ENCODE results near the gene SDHAF4. TPM values are rescaled to one million over a fixed set of nuclear protein-coding genes. Genes with fewer than 3 reads are reported as not detected.
"Not testable (repeated sequence)": the region's sequence is repeated elsewhere in the genome, so short reads cannot be mapped to it uniquely, and the experiment has no call there.

The SDHAF4 gene
- total RNA-seq, 2 experiments from 2014 or later: 13.3 to 13.9 TPM

GRCh38 chr6:70551566-70551965 is 15.2 kb upstream of the SDHAF4 start:
- intact Hi-C loops (cut with micrococcal nuclease): no loop called here
- CTCF ChIA-PET: no interaction called here
- Mint-ChIP-seq H3K27me3 (no peaks in the 10 kb centered on the region), H3K27ac (no peak overlapping the region), H3K9me3 (no peaks in the 10 kb centered on the region), H3K4me1 (ENCODE audit: low read depth) (no peaks in the 10 kb centered on the region), H3K36me3 (no peaks in the 10 kb centered on the region), H3K4me3 (no peak overlapping the region)
- DNase-seq: no peak
- POLR2A ChIA-PET: interaction anchor here (0.6 kb wide), 2 partner anchors 51 to 118 kb away, joined by 3 to 4 read pairs; no protein-coding TSS in a partner anchor

DNA sequence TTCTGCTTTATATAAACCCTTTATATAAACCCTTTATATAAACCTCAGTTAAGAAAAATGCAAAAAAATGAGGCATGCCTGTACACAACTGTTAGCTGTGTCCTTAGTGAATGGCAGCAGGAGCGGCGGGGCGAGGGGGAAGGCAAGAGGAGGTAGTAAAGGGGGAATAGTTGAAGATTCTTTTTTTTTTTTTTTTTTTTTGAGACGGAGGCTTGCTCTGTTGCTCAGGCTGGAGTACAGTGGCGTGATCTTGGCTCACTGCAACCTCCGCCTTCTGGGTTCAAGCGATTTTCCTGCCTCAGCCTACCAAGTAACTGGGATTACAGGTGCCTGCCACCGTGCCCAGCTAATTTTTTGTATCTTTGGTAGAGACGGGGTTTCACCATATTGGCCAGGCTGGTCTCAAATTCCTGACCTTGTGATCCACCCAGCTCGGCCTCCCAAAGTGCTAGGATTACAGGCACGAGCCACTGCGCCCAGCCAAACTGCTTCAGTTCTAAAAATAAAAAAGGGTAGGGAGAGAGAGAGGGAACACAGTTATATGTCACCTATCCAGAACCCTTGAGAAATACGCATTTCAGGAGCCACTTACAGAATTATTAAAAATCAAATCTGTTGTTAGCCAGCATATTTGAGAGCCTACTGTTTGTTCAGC is 14.3 kb upstream of the SDHAF4 start:
- H3K36me3 Mint-ChIP-seq; H3K4me3 Mint-ChIP-seq; H3K27ac Mint-ChIP-seq; POLR2A ChIA-PET; CTCF ChIA-PET; DNase-seq; H3K4me1 Mint-ChIP-seq (ENCODE audit: low read depth); intact Hi-C loops (cut with micrococcal nuclease); H3K27me3 Mint-ChIP-seq; H3K9me3 Mint-ChIP-seq: not testable (repeated sequence)

DNA sequence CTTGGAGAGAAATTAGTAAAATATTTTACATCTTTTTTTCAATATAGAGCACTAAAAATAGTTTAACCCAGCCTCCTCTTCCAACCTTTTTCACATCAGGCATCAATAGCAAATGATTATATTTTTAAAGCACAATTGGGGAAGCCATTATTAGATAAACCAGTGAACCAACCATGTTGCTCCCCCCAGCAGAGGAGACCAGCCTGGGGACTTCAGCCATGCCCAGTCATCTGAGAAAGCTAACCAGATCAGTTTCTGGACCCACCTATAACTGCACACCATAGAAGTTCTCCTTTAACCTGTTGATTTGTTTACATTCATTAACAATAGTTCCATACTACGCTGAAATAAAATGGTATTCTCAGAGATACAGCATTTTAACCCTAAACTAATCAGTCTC is 13.8 kb upstream of the SDHAF4 start:
- H3K4me3 Mint-ChIP-seq: no peak overlapping the region
- DNase-seq: no peak
- no peaks in the 10 kb centered on the region for H3K27me3 Mint-ChIP-seq
- ChIA-PET POLR2A (no interaction called here), CTCF (no interaction called here)
- intact Hi-C loops (cut with micrococcal nuclease): no loop called here
- no peaks in the 10 kb centered on the region for H3K36me3 Mint-ChIP-seq
- H3K9me3 Mint-ChIP-seq: no peaks in the 10 kb centered on the region
- no peak overlapping the region for H3K27ac Mint-ChIP-seq
- peaks cover 9% of the 10 kb centered on the region for H3K4me1 Mint-ChIP-seq (ENCODE audit: low read depth)

DNA sequence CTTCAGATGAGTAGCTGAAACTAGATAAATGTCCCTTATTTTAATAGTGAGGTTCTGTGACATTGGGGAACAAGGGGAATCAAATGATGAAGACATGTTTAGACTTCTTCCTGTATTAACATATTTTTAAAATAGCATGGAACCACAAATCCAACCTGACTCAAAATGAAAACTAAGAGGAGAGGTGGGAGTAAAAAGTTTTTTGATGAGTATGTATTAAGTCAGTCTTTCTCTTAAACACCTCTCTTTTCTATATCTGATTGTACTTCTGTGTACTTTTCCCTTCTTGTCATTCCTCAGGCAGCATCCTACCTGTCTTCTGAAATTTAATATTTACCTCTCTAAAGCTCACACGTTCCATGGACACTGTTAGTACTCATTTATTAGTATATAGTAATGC is 8.7 kb upstream of the SDHAF4 start:
- Mint-ChIP-seq H3K27ac (no peak overlapping the region), H3K27me3 (no peaks in the 10 kb centered on the region), H3K9me3 (no peaks in the 10 kb centered on the region), H3K4me1 (ENCODE audit: low read depth) (peaks cover 17% of the 10 kb centered on the region), H3K36me3 (no peaks in the 10 kb centered on the region), H3K4me3 (no peak overlapping the region)
- ChIA-PET POLR2A (interaction anchor here (0.6 kb wide), 1 partner anchor 41 kb away, joined by 4 read pairs; no protein-coding TSS in a partner anchor), CTCF (no interaction called here)
- no peak for DNase-seq
- intact Hi-C loops (cut with micrococcal nuclease): no loop called here

DNA sequence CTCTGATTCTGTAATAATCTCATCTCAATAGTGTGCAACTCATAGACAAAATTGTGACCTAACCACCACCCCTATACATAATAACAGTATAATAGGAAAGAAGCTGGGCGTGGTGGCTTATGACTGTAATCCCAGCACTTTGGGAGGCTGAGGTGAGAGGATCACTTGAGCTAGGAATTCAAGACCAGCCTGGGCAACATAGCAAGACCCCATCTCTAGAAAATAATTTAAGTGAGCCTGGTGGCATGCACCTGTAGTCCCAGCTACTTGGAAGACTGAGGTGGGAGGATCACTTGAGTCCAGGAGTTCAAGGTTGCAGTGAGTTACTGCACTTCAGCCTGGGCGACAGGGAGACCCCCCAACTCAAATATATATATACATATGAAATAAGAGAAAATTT is 4.3 kb upstream of the SDHAF4 start:
- H3K9me3 Mint-ChIP-seq; intact Hi-C loops (cut with micrococcal nuclease); POLR2A ChIA-PET; H3K27ac Mint-ChIP-seq; DNase-seq; H3K4me3 Mint-ChIP-seq; H3K36me3 Mint-ChIP-seq; H3K27me3 Mint-ChIP-seq; CTCF ChIA-PET: not testable (repeated sequence)
- H3K4me1 Mint-ChIP-seq (ENCODE audit: low read depth): peaks cover 26% of the 10 kb centered on the region

DNA sequence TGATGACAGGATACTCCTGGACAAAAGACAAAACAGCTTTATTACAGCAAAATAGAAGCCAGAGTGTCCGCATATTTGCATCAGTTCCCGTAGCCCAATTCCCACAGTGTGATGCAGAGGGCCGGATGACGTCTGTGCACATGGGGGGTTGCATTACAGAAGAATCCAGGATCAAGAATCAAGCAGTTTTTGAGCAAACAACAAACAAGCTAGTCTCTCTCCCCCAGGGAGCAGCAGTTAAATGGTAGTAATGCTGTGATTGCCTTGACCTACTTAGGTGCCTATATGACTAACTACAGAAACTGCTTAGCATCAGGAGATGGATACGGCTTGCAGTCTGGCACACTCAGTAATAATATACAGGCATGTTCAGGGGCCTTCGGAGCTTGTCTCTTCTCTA is 3.2 kb upstream of the SDHAF4 start:
- DNase-seq: no peak
- ChIA-PET POLR2A (no interaction called here), CTCF (interaction anchor here (0.6 to 3.9 kb wide), 2 partner anchors 123 to 149 kb away, joined by 6 to 12 read pairs; no protein-coding TSS in a partner anchor)
- H3K27ac Mint-ChIP-seq: no peak overlapping the region
- no peaks in the 10 kb centered on the region for H3K9me3 Mint-ChIP-seq
- no peaks in the 10 kb centered on the region for H3K27me3 Mint-ChIP-seq
- H3K4me3 Mint-ChIP-seq: no peak overlapping the region
- intact Hi-C loops (cut with micrococcal nuclease): no loop called here
- peaks cover 5% of the 10 kb centered on the region for H3K36me3 Mint-ChIP-seq
- H3K4me1 Mint-ChIP-seq (ENCODE audit: low read depth): peaks cover 21% of the 10 kb centered on the region

DNA sequence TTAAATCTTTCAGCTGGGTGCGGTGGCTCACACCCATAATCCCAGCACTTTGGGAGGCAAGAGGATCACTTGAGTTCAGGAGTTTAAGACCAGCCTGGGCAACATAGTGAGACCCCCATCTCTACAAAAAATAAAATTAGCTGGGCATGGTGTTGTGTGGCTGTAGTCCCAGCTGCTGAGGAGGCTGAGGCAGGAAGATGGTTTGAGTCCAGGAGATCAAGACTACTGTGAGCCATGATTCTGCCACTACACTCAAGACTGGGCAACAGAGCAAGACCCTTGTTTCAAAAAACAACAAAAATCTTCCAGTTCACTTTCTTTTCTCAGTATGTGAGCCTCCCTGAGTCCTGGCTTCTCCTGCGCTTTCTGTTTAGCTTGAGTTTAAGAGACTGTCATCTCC is 7.9 kb downstream of the SDHAF4 start:
- intact Hi-C loops (cut with micrococcal nuclease): no loop called here
- Mint-ChIP-seq H3K27me3 (no peaks in the 10 kb centered on the region), H3K36me3 (peaks cover 6% of the 10 kb centered on the region), H3K27ac (no peak overlapping the region), H3K9me3 (no peaks in the 10 kb centered on the region), H3K4me3 (no peak overlapping the region), H3K4me1 (ENCODE audit: low read depth) (no peaks in the 10 kb centered on the region)
- POLR2A ChIA-PET: no interaction called here
- CTCF ChIA-PET: interaction anchor here (0.7 to 0.9 kb wide), 2 partner anchors 9 to 112 kb away, joined by 3 to 4 read pairs; no protein-coding TSS in a partner anchor
- no peak for DNase-seq

DNA sequence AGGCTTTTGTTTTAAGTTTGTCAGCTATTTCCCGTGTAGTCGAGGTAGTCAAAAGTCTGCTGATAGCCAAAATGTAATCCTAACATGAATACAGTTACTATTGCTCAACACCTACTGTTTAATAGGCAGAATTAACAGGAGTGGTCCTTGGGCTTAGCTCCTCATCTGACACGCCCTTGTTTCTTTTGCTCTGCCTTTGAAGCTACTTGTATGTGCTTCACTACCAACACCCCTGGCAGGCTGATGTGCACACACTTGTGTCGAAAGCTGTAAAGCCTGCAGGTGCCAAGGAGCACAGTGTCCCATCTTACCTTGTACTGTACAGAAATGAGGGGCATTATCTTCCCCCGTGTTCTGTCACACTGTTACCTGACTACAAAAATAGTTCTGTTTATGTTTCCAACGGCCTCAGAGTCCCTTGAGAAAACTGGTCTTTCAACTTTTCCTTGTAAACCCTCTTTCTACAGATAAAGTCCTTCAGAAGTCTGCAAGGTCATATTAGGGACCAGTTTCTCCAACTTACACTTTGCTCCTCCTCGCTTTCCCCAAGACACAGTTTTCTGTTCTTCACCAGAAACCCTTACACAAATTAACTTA is 9.3 kb downstream of the SDHAF4 start:
- DNase-seq: no peak
- Mint-ChIP-seq H3K4me3 (no peak overlapping the region), H3K27ac (no peak overlapping the region), H3K36me3 (peaks cover 12% of the 10 kb centered on the region), H3K4me1 (ENCODE audit: low read depth) (no peaks in the 10 kb centered on the region), H3K9me3 (no peaks in the 10 kb centered on the region), H3K27me3 (no peaks in the 10 kb centered on the region)
- intact Hi-C loops (cut with micrococcal nuclease): no loop called here
- ChIA-PET POLR2A (interaction anchor here (0.6 kb wide), 1 partner anchor 27 kb away, joined by 3 read pairs; no protein-coding TSS in a partner anchor), CTCF (interaction anchor here (1.1 kb wide), 1 partner anchor 109 kb away, joined by 3 read pairs; no protein-coding TSS in a partner anchor)

DNA sequence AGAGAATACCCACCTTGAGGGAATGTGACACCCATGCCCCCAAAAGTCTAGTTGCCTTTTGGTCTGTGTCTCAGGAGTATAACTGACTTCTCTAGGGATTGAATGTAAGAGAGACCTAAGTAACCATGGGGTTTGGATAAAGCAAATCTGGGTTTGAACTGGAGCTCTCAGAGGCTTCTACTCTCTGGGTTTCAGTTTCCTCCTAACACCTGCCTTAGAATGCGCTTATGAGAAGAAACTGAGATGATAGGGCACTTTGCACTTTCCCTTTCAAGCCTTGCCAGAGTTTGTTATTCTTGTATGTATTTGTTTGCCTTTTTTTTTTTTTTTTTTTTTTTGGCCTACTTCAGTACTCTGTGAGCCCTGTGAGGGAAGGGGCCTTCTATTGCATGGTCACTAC is 19.4 kb downstream of the SDHAF4 start:
- H3K27me3 Mint-ChIP-seq: no peaks in the 10 kb centered on the region
- DNase-seq: no peak
- intact Hi-C loops (cut with micrococcal nuclease): no loop called here
- POLR2A ChIA-PET: no interaction called here
- H3K4me3 Mint-ChIP-seq: no peak overlapping the region
- H3K36me3 Mint-ChIP-seq: peaks cover 30% of the 10 kb centered on the region
- H3K9me3 Mint-ChIP-seq: no peaks in the 10 kb centered on the region
- CTCF ChIA-PET: no interaction called here
- no peaks in the 10 kb centered on the region for H3K4me1 Mint-ChIP-seq (ENCODE audit: low read depth)
- H3K27ac Mint-ChIP-seq: no peak overlapping the region

DNA sequence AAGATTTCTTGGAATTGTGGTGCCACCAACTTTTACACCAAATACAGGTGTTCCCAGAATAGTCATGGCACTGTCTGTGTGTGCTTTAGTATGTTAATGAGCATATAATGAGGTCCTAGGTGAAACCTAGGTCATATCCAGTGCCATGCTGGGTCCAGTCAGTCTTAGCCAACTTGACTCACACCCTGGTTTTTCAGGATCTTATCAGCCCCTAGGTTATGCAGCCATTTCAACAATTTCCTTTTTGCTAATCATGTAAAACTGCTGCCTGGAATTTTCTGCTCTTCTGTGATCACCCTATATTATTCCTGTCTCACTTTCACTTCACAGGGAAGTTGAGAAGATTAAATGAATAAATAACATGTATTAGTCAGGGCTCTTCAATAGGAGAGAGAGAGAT is 23.7 kb downstream of the SDHAF4 start:
- no peak for DNase-seq
- Mint-ChIP-seq H3K36me3 (peaks cover 15% of the 10 kb centered on the region), H3K9me3 (peaks cover 6% of the 10 kb centered on the region), H3K4me3 (no peak overlapping the region), H3K27ac (no peak overlapping the region), H3K4me1 (ENCODE audit: low read depth) (no peaks in the 10 kb centered on the region), H3K27me3 (no peaks in the 10 kb centered on the region)
- intact Hi-C loops (cut with micrococcal nuclease): no loop called here
- ChIA-PET CTCF (no interaction called here), POLR2A (no interaction called here)

DNA sequence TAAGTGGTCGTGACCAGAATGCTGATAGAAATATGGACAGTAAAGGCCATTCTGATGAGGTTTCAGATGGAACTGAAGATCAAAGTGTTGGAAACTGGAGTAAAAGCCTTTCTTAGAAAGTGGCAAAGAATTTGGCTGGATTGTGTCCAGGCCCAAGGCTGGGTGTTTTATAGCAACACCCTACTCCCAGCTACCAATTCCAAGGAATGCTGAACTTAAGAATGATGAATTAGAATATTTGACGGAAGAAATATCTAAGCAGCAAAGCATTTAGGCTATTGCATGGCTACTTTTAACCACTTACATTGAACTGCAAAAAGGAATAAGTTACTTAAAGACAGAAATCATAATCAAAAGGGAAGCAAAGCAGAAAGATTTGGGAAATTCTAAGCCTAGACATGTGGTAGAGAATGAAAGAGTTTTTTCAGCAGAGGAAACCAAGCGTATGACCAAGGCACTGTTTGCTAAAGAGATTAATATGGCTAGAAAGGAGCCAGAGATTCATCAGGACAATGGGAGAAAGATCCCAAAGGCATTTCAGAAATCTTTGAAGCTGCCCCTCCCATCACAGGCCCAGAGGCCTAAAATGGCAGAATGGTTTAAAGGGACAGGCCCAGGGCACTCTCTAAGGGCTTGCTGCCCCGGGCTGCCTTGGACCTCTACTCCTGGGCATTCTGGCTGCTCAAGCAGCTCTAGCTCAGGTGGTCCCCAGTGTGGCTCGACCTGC is 25.8 kb downstream of the SDHAF4 start:
- Mint-ChIP-seq H3K27ac (no peak overlapping the region), H3K4me3 (no peak overlapping the region), H3K36me3 (peaks cover 10% of the 10 kb centered on the region), H3K27me3 (no peaks in the 10 kb centered on the region), H3K9me3 (peaks cover 6% of the 10 kb centered on the region), H3K4me1 (ENCODE audit: low read depth) (no peaks in the 10 kb centered on the region)
- intact Hi-C loops (cut with micrococcal nuclease): no loop called here
- POLR2A ChIA-PET: no interaction called here
- DNase-seq: no peak
- CTCF ChIA-PET: no interaction called here

DNA sequence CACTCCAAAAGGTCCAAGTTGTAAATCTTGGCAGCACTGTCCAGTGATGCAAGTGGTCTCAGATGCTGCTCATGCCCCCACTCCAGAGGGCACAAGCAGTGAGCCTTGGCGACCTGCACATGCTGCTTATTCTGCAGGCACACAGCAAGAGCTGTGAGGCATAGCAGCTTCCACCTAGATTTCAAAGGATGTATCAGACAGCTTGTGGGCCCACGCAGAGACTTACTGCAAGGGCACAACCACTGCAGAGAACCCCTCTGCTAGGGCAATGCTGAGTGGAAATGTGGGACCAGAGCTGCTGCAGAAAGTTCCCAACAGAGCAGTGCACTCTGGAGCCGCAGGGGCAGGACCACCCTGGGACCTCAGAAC is 26.4 kb downstream of the SDHAF4 start:
- peaks cover 6% of the 10 kb centered on the region for H3K9me3 Mint-ChIP-seq
- H3K27ac Mint-ChIP-seq: no peak overlapping the region
- intact Hi-C loops (cut with micrococcal nuclease): no loop called here
- no peak for DNase-seq
- no peaks in the 10 kb centered on the region for H3K27me3 Mint-ChIP-seq
- ChIA-PET POLR2A (no interaction called here), CTCF (no interaction called here)
- peaks cover 10% of the 10 kb centered on the region for H3K36me3 Mint-ChIP-seq
- no peak overlapping the region for H3K4me3 Mint-ChIP-seq
- H3K4me1 Mint-ChIP-seq (ENCODE audit: low read depth): no peaks in the 10 kb centered on the region

All from activated CD4-positive, alpha-beta memory T cell treated with anti-CD3 and anti-CD28 coated beads for 36 hours (primary cell).